Endodermal cell (in vitro differentiated cells): ENCODE results near the gene CYSLTR2. TPM values are rescaled to one million over a fixed set of nuclear protein-coding genes. Genes with fewer than 3 reads are reported as not detected.

Experiments
- DNase-seq: peaks from one replicate; pipeline ENCODE4 v3.0.0-alpha.2; 2017
- H3K27ac ChIP-seq: 2 replicates; pipeline ENCODE4 v1.5.1; 2013; ENCODE audit warnings: mild to moderate bottlenecking, low read depth, low read length, moderate library complexity
- H3K27me3 ChIP-seq: 2 replicates; pipeline ENCODE4 v1.6.1; 2013; ENCODE audit warnings: mild to moderate bottlenecking, low read length, moderate library complexity; ENCODE audit not compliant: insufficient read depth, control insufficient read depth, poor library complexity, severe bottlenecking
- H3K36me3 ChIP-seq: 2 replicates; pipeline ENCODE4 v1.7.0; 2013; ENCODE audit warnings: mild to moderate bottlenecking, low read length, moderate library complexity; ENCODE audit not compliant: control insufficient read depth, insufficient read depth
- H3K4me1 ChIP-seq: one replicate; pipeline ENCODE4 v1.7.0; 2013; ENCODE audit warnings: low read length; ENCODE audit not compliant: control insufficient read depth, insufficient read depth
- H3K4me3 ChIP-seq: 2 replicates; pipeline ENCODE4 v1.5.1; 2013; ENCODE audit warnings: mild to moderate bottlenecking, low read length, moderate library complexity
- H3K9ac ChIP-seq: 2 replicates; pipeline ENCODE4 v1.6.1; 2013; ENCODE audit warnings: mild to moderate bottlenecking, low read length, moderate library complexity; ENCODE audit not compliant: poor library complexity, severe bottlenecking; ENCODE audit errors: extremely low read depth
- H3K9me3 ChIP-seq: 2 replicates; pipeline ENCODE4 v1.6.1; 2013; ENCODE audit warnings: mild to moderate bottlenecking, low read length, moderate library complexity; ENCODE audit not compliant: control insufficient read depth
- H3K27ac Mint-ChIP-seq: 2 replicates; pipeline ENCODE4 v1.8.0; 2020; ENCODE audit warnings: mixed read lengths
- H3K27me3 Mint-ChIP-seq: 2 replicates; pipeline ENCODE4 v1.8.0; 2021; ENCODE audit warnings: mild to moderate bottlenecking, mixed read lengths; ENCODE audit not compliant: insufficient read depth
- H3K36me3 Mint-ChIP-seq: 2 replicates; pipeline ENCODE4 v1.8.0; 2020; ENCODE audit warnings: low read depth, mixed read lengths
- H3K4me1 Mint-ChIP-seq: 2 replicates; pipeline ENCODE4 v1.8.0; 2020; ENCODE audit warnings: mixed read lengths
- H3K4me3 Mint-ChIP-seq: 2 replicates; pipeline ENCODE4 v1.8.0; 2020; ENCODE audit warnings: mild to moderate bottlenecking, moderate library complexity, mixed read lengths
- H3K9me3 Mint-ChIP-seq: 2 replicates; pipeline ENCODE4 v1.8.0; 2020; ENCODE audit warnings: mild to moderate bottlenecking, mixed read lengths
- WGBS, 2 experiments: methylation state at CpG; one replicate each; pipeline versions ENCODE4 v1.1.5 to v1.1.7; 2013; ENCODE audit warnings: missing lambda C conversion rate in 2 of 2, mixed read lengths in 1 of 2; ENCODE audit not compliant: insufficient coverage in 1 of 2, insufficient read length in 1 of 2; 5-methylcytosine and 5-hydroxymethylcytosine counted together
- total RNA-seq, 2 donors: library from RNA; stranded (reverse); fragmentation: NEBNext Ultra II Directional in 1 of 2; extraction: Animal tissue kit (Norgen Biotek cat#: 25700) in 1 of 2; gene quantifications; 2 replicates in 1 of 2; 3 replicates in 1 of 2; pipeline ENCODE4 v1.2.1, GENCODE V29; 2021
- TF ChIP-seq, protein P1 (sequence below): fragments of 200-600 bp; sonication (generic); conservative IDR thresholded peaks from 2 replicates; pipeline ENCODE4 v1.5.0; 2021; ENCODE audit warnings: antibody characterized with exemption, mild to moderate bottlenecking

Gene CYSLTR2
- total RNA-seq, 2 donors from 2014 or later = not detected

DNA sequence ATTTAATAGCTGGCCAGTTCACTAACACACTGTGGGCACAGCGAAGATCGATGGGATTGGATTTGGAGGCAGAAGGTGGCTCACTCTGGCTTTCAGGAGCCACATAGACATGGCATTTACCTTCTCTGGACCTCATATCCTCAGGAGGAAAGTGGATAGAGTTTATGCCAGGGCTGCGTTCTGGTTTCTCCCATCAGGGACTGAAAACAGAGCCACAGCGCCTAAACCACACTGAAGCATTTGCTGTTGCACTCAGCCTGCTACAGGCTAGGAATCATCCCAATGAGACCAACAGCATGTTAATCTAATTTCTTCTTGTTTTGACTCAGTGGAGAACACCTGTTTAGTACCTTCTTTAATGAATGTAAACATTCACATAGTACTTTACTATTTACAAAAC, 1.6 kb downstream of the CYSLTR2 start:
- H3K27me3 Mint-ChIP-seq = peaks cover 17% of the 10 kb centered on the region

DNA sequence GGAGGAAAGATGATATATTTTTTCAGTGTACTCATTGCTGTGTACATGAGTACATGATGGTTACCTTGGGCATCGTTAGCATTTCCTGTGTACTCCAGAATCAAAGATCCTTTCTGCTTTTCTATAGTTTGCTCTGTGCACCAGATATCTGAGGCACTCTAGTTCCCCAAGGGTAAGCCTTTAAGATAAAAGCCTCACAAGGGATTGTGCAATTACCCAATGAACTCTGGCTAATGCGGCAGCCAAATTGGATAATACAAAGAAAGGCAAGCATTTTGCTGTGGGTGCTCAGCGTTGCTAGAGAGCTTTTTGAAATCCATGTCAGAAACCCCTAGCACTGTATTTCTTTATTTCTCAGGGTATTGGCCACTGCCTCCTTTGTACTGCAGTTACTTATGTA, 2.9 kb downstream of the CYSLTR2 start:
- peaks cover 21% of the 10 kb centered on the region for H3K4me1 Mint-ChIP-seq
- no peaks in the 10 kb centered on the region for H3K27me3 ChIP-seq
- H3K36me3 ChIP-seq = no peaks in the 10 kb centered on the region
- no peaks in the 10 kb centered on the region for H3K4me1 ChIP-seq
- no peak overlapping the region for H3K4me3 ChIP-seq
- H3K9me3 Mint-ChIP-seq = no peaks in the 10 kb centered on the region
- peaks cover 17% of the 10 kb centered on the region for H3K27me3 Mint-ChIP-seq
- no peak overlapping the region for H3K9ac ChIP-seq
- TF ChIP-seq, protein P1, sequence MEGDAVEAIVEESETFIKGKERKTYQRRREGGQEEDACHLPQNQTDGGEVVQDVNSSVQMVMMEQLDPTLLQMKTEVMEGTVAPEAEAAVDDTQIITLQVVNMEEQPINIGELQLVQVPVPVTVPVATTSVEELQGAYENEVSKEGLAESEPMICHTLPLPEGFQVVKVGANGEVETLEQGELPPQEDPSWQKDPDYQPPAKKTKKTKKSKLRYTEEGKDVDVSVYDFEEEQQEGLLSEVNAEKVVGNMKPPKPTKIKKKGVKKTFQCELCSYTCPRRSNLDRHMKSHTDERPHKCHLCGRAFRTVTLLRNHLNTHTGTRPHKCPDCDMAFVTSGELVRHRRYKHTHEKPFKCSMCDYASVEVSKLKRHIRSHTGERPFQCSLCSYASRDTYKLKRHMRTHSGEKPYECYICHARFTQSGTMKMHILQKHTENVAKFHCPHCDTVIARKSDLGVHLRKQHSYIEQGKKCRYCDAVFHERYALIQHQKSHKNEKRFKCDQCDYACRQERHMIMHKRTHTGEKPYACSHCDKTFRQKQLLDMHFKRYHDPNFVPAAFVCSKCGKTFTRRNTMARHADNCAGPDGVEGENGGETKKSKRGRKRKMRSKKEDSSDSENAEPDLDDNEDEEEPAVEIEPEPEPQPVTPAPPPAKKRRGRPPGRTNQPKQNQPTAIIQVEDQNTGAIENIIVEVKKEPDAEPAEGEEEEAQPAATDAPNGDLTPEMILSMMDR = no peak
- no peak overlapping the region for H3K27ac Mint-ChIP-seq
- no peak overlapping the region for H3K4me3 Mint-ChIP-seq
- H3K36me3 Mint-ChIP-seq = no peaks in the 10 kb centered on the region
- H3K9me3 ChIP-seq = no peaks in the 10 kb centered on the region
- WGBS, 2 experiments = 90% methylated on average over 2 to 3 of the region's 3 CpGs
- H3K27ac ChIP-seq = no peak overlapping the region
- DNase-seq = no peak

More for the DNA sequence above, 1.6 kb downstream of the CYSLTR2 start:
- Histone ChIP-seq H3K27ac (no peak overlapping the region), H3K27me3 (no peaks in the 10 kb centered on the region), H3K4me1 (no peaks in the 10 kb centered on the region), H3K9ac (no peak overlapping the region), H3K36me3 (no peaks in the 10 kb centered on the region), H3K9me3 (no peaks in the 10 kb centered on the region), H3K4me3 (no peak overlapping the region)
- Mint-ChIP-seq H3K9me3 (no peaks in the 10 kb centered on the region), H3K27ac (no peak overlapping the region), H3K4me3 (no peak overlapping the region), H3K4me1 (peaks cover 18% of the 10 kb centered on the region), H3K36me3 (no peaks in the 10 kb centered on the region)
- 97 to 100% methylated on average over 2 to 4 of the region's 4 CpGs for WGBS, 2 experiments
- TF ChIP-seq, protein P1 = no peak
- DNase-seq = no peak

DNA sequence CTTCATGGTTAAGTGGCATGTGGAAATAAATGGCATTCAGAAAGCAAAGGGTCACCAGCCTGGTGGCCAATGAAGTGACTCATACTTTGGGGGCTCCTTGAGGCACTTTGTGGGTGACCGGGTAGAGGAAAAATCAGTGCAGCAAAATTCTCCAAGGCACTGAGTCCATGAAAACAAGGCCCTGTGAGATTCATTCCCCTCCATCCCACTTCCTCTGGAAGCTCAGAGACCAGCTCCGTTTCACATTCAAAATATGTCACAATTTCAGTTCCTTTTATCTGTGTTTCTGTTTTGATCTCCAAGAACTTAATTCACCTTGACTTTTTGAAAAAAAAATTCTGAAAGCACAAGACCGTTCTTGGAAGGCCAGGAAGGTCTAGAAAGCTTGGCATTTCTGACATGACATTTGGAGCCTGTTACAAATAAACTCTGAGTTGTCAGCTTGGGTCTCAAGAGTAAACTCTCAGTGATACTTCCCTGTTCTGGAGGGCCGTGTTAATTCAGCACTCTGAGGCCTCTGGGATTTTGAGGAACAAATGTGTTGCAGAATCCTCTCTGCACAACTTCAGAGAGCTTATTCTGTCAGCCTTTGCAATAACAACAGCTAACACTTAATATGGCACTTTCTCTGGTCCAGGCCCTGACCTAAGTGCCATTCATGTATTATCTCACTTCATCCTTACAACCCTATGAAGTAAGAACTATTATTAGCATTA, 6.8 kb downstream of the CYSLTR2 start:
- no peaks in the 10 kb centered on the region for H3K36me3 Mint-ChIP-seq
- TF ChIP-seq, protein P1 = no peak
- H3K36me3 ChIP-seq = no peaks in the 10 kb centered on the region
- peaks cover under 1% of the 10 kb centered on the region for H3K9me3 ChIP-seq
- H3K4me3 ChIP-seq = no peak overlapping the region
- no peak for DNase-seq
- no peak overlapping the region for H3K9ac ChIP-seq
- H3K4me1 ChIP-seq = no peaks in the 10 kb centered on the region
- H3K4me3 Mint-ChIP-seq = no peak overlapping the region
- H3K9me3 Mint-ChIP-seq = peaks cover 7% of the 10 kb centered on the region
- WGBS, 2 experiments = 91 to 92% methylated on average over 2 to 4 of the region's 4 CpGs
- no peaks in the 10 kb centered on the region for H3K27me3 ChIP-seq
- no peak overlapping the region for H3K27ac Mint-ChIP-seq
- H3K27me3 Mint-ChIP-seq = peaks cover 23% of the 10 kb centered on the region
- no peak overlapping the region for H3K27ac ChIP-seq
- H3K4me1 Mint-ChIP-seq = peaks cover 16% of the 10 kb centered on the region
